Tibial nerve (tissue), 4 donors: ENCODE data around the gene STK17A.

Experiments used
- EP300 ChIP-seq, 2 donors: sonication (generic); formaldehyde crosslinking; IDR thresholded peaks; one replicate each; pipeline ENCODE4 v1.6.1; 2017; ENCODE audit warnings: antibody characterized with exemption in 2 of 2, mild to moderate bottlenecking in 1 of 2
- POLR2A ChIP-seq, 2 donors: fragments of 450-650 bp; IDR thresholded peaks; one replicate each; pipeline ENCODE4 v1.6.1; 2017; ENCODE audit warnings: antibody characterized with exemption in 2 of 2, mild to moderate bottlenecking in 2 of 2, moderate library complexity in 2 of 2
- TF ChIP-seq, protein P1 (sequence below), 5 experiments: fragments of 200-600 bp in 3 of 5; fragments of 450-650 bp in 2 of 5; sonication (generic) in 3 of 5; IDR thresholded peaks; one replicate each; pipeline ENCODE4 v1.5.1; 2016 to 2019; ENCODE audit warnings: antibody characterized with exemption in 5 of 5, mild to moderate bottlenecking in 3 of 5, moderate library complexity in 2 of 5

DNA sequence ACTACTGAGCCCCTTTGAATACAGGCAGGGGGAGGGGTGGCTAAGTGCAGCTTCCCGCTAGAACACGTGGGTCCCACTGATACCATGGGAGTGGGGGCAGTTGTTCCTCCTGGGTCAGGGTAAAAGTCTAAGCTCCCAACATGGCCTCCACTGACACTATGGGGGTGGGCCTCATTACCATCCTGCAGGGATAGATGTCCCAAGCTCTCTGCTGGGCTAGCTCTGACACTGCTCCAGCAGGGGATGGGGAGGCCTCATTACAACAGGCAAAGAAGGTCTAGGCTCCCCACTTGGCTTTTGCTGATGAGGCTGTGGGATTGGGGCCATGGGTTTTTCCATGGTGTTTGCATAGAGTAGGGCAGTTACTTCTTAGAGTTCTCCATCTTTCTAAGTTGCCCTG, 51.5 kb downstream of the STK17A start:
- TF ChIP-seq POLR2A (IDR thresholded peaks at IDR 0.05), result no peak
- TF ChIP-seq, protein P1, sequence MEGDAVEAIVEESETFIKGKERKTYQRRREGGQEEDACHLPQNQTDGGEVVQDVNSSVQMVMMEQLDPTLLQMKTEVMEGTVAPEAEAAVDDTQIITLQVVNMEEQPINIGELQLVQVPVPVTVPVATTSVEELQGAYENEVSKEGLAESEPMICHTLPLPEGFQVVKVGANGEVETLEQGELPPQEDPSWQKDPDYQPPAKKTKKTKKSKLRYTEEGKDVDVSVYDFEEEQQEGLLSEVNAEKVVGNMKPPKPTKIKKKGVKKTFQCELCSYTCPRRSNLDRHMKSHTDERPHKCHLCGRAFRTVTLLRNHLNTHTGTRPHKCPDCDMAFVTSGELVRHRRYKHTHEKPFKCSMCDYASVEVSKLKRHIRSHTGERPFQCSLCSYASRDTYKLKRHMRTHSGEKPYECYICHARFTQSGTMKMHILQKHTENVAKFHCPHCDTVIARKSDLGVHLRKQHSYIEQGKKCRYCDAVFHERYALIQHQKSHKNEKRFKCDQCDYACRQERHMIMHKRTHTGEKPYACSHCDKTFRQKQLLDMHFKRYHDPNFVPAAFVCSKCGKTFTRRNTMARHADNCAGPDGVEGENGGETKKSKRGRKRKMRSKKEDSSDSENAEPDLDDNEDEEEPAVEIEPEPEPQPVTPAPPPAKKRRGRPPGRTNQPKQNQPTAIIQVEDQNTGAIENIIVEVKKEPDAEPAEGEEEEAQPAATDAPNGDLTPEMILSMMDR (IDR thresholded peaks at IDR 0.05), result no peak
- no peak for TF ChIP-seq EP300 (IDR thresholded peaks at IDR 0.05)
